ENCODE results near the gene C1orf52. TPM values are rescaled to one million over a fixed set of nuclear protein-coding genes. Genes with fewer than 3 reads are reported as not detected.

The C1orf52 gene
- total RNA-seq, 1 experiment from 2014 or later, result 51.6 TPM

- DNase-seq (ENCODE audit: low read depth, low spot score) (no peak), ATAC-seq (no peak)
- peaks cover 2% of the 10 kb centered on the region; the same call in 1 of the 2 replicates for H3K36me3 ChIP-seq (ENCODE audit: control insufficient read depth, insufficient read depth, low read length)
- H3K27me3 ChIP-seq (ENCODE audit: control insufficient read depth, insufficient read depth, low read length), result no peaks in the 10 kb centered on the region
- BruUV-seq (replicated peaks), result TSS peak; percentile 96
- ChIA-PET POLR2A (no interaction called here), CTCF (interaction anchor here (0.5 kb wide), 1 partner anchor 154 kb away, joined by 3 read pairs; no protein-coding TSS in a partner anchor)
- intact Hi-C loops (cut with micrococcal nuclease; ENCODE audit: unreplicated experiment) (no loop called here), in situ Hi-C loops (cut with HindIII; ENCODE audit: low pct_unique_long_range_greater_than_20kb, low sequenced_read_pairs) (no loop called here)
- peak overlapping the region; percentile 78 to 81 for H3K4me3 ChIP-seq (ENCODE audit: low read depth in 2 of 2, low read length in 2 of 2)
- H3K27ac ChIP-seq (ENCODE audit: low read length), result peak overlapping the region; percentile 90
- TF ChIP-seq REST (IDR thresholded peaks at IDR 0.05; ENCODE audit: insufficient read depth in 1 of 2, low read depth in 2 of 2, low read length in 1 of 2) (no peak), TCF7L2 (IDR thresholded peaks at IDR 0.05; ENCODE audit: low read depth, low read length) (no peak), SIN3A (IDR thresholded peaks at IDR 0.05; ENCODE audit: borderline replicate concordance, insufficient read depth, low read depth, low read length) (no peak), POLR2AphosphoS5 (IDR thresholded peaks at IDR 0.05; ENCODE audit: low read depth, low read length) (no peak), CTCF (IDR thresholded peaks at IDR 0.05) (no peak)
- peaks cover 50% of the 10 kb centered on the region for H3K4me1 ChIP-seq (ENCODE audit: control insufficient read depth, insufficient read depth, low read length)
- no peaks in the 10 kb centered on the region for H3K9me3 ChIP-seq (ENCODE audit: control insufficient read depth, insufficient read depth, low read depth, low read length)
These were observed 57.2 kb downstream of the C1orf52 start for GRCh38 chr1:85202092-85202863.

- Histone ChIP-seq H3K4me1 (ENCODE audit: control insufficient read depth, insufficient read depth, low read length) (peaks cover 56% of the 10 kb centered on the region), H3K27ac (ENCODE audit: low read length) (peak overlapping the region; percentile 90), H3K4me3 (ENCODE audit: low read depth in 2 of 2, low read length in 2 of 2) (peak overlapping the region; percentile 78 to 81), H3K36me3 (ENCODE audit: control insufficient read depth, insufficient read depth, low read length) (peaks cover 2% of the 10 kb centered on the region; the same call in 1 of the 2 replicates), H3K27me3 (ENCODE audit: control insufficient read depth, insufficient read depth, low read length) (no peaks in the 10 kb centered on the region), H3K9me3 (ENCODE audit: control insufficient read depth, insufficient read depth, low read depth, low read length) (no peaks in the 10 kb centered on the region)
- no TSS peak for BruUV-seq (replicated peaks)
- in situ Hi-C loops (cut with HindIII; ENCODE audit: low pct_unique_long_range_greater_than_20kb, low sequenced_read_pairs) (no loop called here), intact Hi-C loops (cut with micrococcal nuclease; ENCODE audit: unreplicated experiment) (loop anchor here (2.0 kb wide), 2 partner anchors 13 to 55 kb away; no protein-coding TSS in a partner anchor)
- DNase-seq (ENCODE audit: low read depth, low spot score) (no peak), ATAC-seq (peak; percentile 83)
- ChIA-PET CTCF (interaction anchor here (0.5 to 1.7 kb wide), 3 partner anchors 53 to 581 kb away, joined by 3 to 7 read pairs (median 5); no protein-coding TSS in a partner anchor), POLR2A (interaction anchor here (0.7 kb wide), 1 partner anchor 69 kb away, joined by 3 read pairs; no protein-coding TSS in a partner anchor)
- peak; percentile 9 for TF ChIP-seq POLR2AphosphoS5 (IDR thresholded peaks at IDR 0.05; ENCODE audit: low read depth, low read length)
- TF ChIP-seq REST (IDR thresholded peaks at IDR 0.05; ENCODE audit: insufficient read depth in 1 of 2, low read depth in 2 of 2, low read length in 1 of 2), result no peak
- no peak for TF ChIP-seq TCF7L2 (IDR thresholded peaks at IDR 0.05; ENCODE audit: low read depth, low read length)
- no peak; the same call in 1 of the 2 replicates for TF ChIP-seq SIN3A (IDR thresholded peaks at IDR 0.05; ENCODE audit: borderline replicate concordance, insufficient read depth, low read depth, low read length)
These were observed 57.9 kb downstream of the C1orf52 start for GRCh38 chr1:85201340-85202091.
